ENCODE data around the gene ALG9. TPM values are rescaled to one million over a fixed set of nuclear protein-coding genes. Genes with fewer than 3 reads are reported as not detected.

The ALG9 gene
- total RNA-seq, 4 donors from 2014 or later = 10.3 to 22.5 (median 14.9) TPM

DNA sequence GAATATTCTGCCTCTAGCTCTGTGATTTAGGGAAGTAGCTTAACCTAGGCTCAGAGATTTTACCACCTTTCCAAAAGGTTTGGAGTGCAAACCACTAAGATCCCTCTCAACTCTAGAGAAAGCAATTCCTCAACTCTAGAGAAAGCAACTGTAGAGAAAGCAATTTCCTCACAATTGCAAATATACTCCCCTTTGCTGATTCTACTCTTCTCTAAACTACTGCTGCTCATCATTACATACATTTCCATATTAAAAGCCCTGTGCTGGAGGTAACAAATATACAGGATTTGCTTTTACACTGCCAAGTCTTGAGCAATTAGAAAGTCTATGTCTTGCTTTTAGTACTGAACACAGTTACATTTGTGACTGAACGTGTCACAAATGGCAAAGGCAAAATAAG lies 48.2 kb downstream of the ALG9 start:
- Histone ChIP-seq H3K4me1 (peaks cover 50 to 63% of the 10 kb centered on the region in 2 donors), H3K27me3 (no peaks in the 10 kb centered on the region), H3K27ac (peak overlapping the region; percentile 1 to 29 (median 22)), H3K36me3 (no peaks in the 10 kb centered on the region), H3K4me3 (no peak overlapping the region), H3K9me3 (no peaks in the 10 kb centered on the region)
- TF ChIP-seq, protein P1, sequence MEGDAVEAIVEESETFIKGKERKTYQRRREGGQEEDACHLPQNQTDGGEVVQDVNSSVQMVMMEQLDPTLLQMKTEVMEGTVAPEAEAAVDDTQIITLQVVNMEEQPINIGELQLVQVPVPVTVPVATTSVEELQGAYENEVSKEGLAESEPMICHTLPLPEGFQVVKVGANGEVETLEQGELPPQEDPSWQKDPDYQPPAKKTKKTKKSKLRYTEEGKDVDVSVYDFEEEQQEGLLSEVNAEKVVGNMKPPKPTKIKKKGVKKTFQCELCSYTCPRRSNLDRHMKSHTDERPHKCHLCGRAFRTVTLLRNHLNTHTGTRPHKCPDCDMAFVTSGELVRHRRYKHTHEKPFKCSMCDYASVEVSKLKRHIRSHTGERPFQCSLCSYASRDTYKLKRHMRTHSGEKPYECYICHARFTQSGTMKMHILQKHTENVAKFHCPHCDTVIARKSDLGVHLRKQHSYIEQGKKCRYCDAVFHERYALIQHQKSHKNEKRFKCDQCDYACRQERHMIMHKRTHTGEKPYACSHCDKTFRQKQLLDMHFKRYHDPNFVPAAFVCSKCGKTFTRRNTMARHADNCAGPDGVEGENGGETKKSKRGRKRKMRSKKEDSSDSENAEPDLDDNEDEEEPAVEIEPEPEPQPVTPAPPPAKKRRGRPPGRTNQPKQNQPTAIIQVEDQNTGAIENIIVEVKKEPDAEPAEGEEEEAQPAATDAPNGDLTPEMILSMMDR (IDR thresholded peaks at IDR 0.05 in 4 of 5, conservative IDR thresholded peaks at IDR 0.05 in 1 of 5) = no peak
- in situ Hi-C loops (cut with MboI; ENCODE audit: low sequenced_read_pairs in 4 of 4) (no loop called here), intact Hi-C loops (cut with DNase I; ENCODE audit: low total_unique reads) (no loop called here)
- ATAC-seq (no peak), DNase-seq (no peak)

DNA sequence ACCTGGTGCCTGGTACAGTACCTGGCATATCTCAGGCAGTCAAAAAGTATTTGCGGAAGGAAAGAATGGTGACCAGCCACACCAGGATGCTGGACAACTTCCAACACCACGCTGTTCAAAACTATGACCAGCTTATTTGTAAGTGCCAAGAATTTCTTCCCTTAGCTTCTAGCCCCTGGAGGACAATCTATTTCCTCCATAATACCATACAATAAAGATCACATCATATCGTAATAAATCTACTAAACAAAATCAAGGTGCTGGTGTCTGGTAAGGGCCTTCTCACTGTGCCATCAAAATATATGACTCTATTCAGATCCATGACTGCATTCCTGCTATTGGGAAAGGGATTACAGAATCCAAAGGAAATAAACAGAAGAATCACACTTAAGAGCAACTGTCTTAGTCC lies 51.5 kb downstream of the ALG9 start:
- in situ Hi-C loops (cut with MboI; ENCODE audit: low sequenced_read_pairs in 4 of 4) = no loop called here
- intact Hi-C loops (cut with DNase I; ENCODE audit: low total_unique reads) = no loop called here
- no peaks in the 10 kb centered on the region for H3K36me3 ChIP-seq

DNA sequence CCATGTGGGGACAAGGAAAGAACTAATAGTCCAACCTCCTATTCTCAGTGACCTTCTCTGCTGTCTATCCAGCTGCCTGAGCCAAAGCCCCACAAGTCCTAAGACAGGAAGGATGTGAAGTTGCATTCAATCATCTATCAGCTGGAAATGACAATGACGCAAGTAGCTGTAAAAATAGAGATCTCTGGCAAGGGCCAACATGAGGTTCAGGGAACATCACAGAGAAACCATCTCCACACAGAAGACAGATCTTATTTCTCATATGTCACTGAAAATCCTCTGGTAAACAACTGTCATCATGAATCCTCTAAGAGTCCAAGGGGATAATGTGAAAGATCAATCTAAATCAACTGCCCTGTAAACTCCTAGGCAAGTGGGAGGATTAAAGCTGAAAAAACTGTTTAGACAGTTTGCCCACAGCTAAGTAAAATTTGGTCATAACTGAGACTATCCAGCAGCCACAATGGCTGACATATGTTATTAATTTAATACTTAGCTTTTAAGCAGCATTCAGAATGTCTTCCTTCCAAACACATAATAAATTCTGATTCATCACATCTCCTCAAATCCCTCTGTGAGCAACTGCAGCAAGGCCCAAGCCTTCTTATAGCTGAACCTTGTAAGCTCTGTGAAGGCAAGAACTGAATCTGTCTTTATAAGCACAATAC lies 52.1 kb downstream of the ALG9 start:
- TF ChIP-seq, protein P1 (IDR thresholded peaks at IDR 0.05 in 4 of 5, conservative IDR thresholded peaks at IDR 0.05 in 1 of 5) = no peak
- TF ChIP-seq POLR2A (IDR thresholded peaks at IDR 0.05) = peak; percentile 13 to 50
- H3K4me3 ChIP-seq = no peak overlapping the region
- H3K27me3 ChIP-seq = no peaks in the 10 kb centered on the region
- DNase-seq (peak; percentile 51 to 62), ATAC-seq (peak; percentile 92 to 94)
- in situ Hi-C loops (cut with MboI; ENCODE audit: low sequenced_read_pairs in 4 of 4) (no loop called here), intact Hi-C loops (cut with DNase I; ENCODE audit: low total_unique reads) (no loop called here)
- H3K4me1 ChIP-seq = peaks cover 37 to 44% of the 10 kb centered on the region in 2 donors
- peak overlapping the region; percentile 87 to 92 (median 89) for H3K27ac ChIP-seq
- no peaks in the 10 kb centered on the region for H3K9me3 ChIP-seq
- no peaks in the 10 kb centered on the region for H3K36me3 ChIP-seq

More for the DNA sequence above, 51.5 kb downstream of the ALG9 start:
- H3K27me3 ChIP-seq = no peaks in the 10 kb centered on the region
- ATAC-seq (peak in 1 of 2 donors; percentile 5), DNase-seq (no peak)
- no peak for TF ChIP-seq POLR2A (IDR thresholded peaks at IDR 0.05)
- TF ChIP-seq, protein P1 (IDR thresholded peaks at IDR 0.05 in 4 of 5, conservative IDR thresholded peaks at IDR 0.05 in 1 of 5) = no peak
- no peaks in the 10 kb centered on the region for H3K9me3 ChIP-seq
- no peak overlapping the region for H3K4me3 ChIP-seq
- peaks cover 39 to 44% of the 10 kb centered on the region in 2 donors for H3K4me1 ChIP-seq
- H3K27ac ChIP-seq = peak overlapping the region; percentile 87 to 92 (median 89)

DNA sequence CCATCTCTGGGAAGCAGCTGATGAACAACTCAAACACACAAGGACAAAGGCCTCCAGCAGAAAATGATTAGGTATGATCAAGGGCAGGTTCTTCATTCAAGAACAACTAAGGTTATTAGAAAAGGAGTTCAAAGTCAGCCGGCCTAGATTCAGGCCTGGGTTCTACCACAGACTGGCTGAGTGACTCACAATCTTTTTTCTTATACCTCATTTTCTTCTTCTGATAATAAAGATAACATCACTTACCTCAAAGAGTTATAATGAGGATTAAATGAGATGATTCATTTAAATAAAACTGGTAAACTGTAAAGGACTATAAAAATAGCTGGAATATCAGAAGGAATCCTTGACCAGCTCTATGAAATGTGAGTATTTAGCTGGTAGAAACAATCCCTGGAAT lies 55.9 kb downstream of the ALG9 start:
- no peaks in the 10 kb centered on the region for H3K9me3 ChIP-seq
- intact Hi-C loops (cut with DNase I; ENCODE audit: low total_unique reads) = no loop called here
- in situ Hi-C loops (cut with MboI; ENCODE audit: low sequenced_read_pairs in 4 of 4) = no loop called here
- H3K4me3 ChIP-seq = no peak overlapping the region
- ATAC-seq (no peak), DNase-seq (no peak)
- peak overlapping the region in 2 of 4 donors; percentile 0 to 41 for H3K27ac ChIP-seq
- no peaks in the 10 kb centered on the region for H3K27me3 ChIP-seq
- no peak for TF ChIP-seq POLR2A (IDR thresholded peaks at IDR 0.05)
- TF ChIP-seq, protein P1 (IDR thresholded peaks at IDR 0.05 in 4 of 5, conservative IDR thresholded peaks at IDR 0.05 in 1 of 5) = no peak
- H3K4me1 ChIP-seq = peaks cover 22 to 35% of the 10 kb centered on the region in 2 donors
- no peaks in the 10 kb centered on the region for H3K36me3 ChIP-seq
